Kidney epithelial cell (primary cell): ENCODE results near the gene DYNLT2. TPM values are rescaled to one million over a fixed set of nuclear protein-coding genes. Genes with fewer than 3 reads are reported as not detected.
A peak's percentile ranks its signal among the peaks of the same experiment; 100 is the strongest.

Source experiments
- DNase-seq: peaks from one replicate; pipeline ENCODE4 v3.0.0-alpha.2; 2010; ENCODE audit warnings: low read depth
- H3K27me3 ChIP-seq: 2 replicates; pipeline ENCODE4 v1.6.0; 2011; ENCODE audit warnings: low read length; ENCODE audit not compliant: control insufficient read depth, insufficient read depth
- H3K36me3 ChIP-seq: 2 replicates; pipeline ENCODE4 v1.5.1; 2011; ENCODE audit warnings: low read length; ENCODE audit not compliant: control insufficient read depth, insufficient read depth
- H3K4me3 ChIP-seq: 2 replicates; pipeline ENCODE4 v1.5.1; 2011; ENCODE audit warnings: low read depth, mild to moderate bottlenecking, control low read depth, low read length
- total RNA-seq: library from RNA; depleted of rRNA; stranded (reverse); fragments of >200 nt; gene quantifications from 2 replicates; pipeline ENCODE4 v1.2.3, GENCODE V29; 2015
- TF ChIP-seq, protein P1 (sequence below): IDR thresholded peaks from 2 replicates; pipeline ENCODE4 v1.5.1; 2011; ENCODE audit warnings: mild to moderate bottlenecking, moderate library complexity, low read length, control low read depth, inconsistent platforms; ENCODE audit not compliant: insufficient read depth, poor library complexity, severe bottlenecking

Gene DYNLT2
- total RNA-seq, 1 donor from 2014 or later = 1.3 TPM

GRCh38 chr6:169707772-169708171, 43.6 kb downstream of the DYNLT2 start:
- Histone ChIP-seq H3K27me3 (no peaks in the 10 kb centered on the region), H3K36me3 (peaks cover 1% of the 10 kb centered on the region), H3K4me3 (no peak overlapping the region)
- TF ChIP-seq, protein P1, sequence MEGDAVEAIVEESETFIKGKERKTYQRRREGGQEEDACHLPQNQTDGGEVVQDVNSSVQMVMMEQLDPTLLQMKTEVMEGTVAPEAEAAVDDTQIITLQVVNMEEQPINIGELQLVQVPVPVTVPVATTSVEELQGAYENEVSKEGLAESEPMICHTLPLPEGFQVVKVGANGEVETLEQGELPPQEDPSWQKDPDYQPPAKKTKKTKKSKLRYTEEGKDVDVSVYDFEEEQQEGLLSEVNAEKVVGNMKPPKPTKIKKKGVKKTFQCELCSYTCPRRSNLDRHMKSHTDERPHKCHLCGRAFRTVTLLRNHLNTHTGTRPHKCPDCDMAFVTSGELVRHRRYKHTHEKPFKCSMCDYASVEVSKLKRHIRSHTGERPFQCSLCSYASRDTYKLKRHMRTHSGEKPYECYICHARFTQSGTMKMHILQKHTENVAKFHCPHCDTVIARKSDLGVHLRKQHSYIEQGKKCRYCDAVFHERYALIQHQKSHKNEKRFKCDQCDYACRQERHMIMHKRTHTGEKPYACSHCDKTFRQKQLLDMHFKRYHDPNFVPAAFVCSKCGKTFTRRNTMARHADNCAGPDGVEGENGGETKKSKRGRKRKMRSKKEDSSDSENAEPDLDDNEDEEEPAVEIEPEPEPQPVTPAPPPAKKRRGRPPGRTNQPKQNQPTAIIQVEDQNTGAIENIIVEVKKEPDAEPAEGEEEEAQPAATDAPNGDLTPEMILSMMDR = no peak
- no peak for DNase-seq

DNA sequence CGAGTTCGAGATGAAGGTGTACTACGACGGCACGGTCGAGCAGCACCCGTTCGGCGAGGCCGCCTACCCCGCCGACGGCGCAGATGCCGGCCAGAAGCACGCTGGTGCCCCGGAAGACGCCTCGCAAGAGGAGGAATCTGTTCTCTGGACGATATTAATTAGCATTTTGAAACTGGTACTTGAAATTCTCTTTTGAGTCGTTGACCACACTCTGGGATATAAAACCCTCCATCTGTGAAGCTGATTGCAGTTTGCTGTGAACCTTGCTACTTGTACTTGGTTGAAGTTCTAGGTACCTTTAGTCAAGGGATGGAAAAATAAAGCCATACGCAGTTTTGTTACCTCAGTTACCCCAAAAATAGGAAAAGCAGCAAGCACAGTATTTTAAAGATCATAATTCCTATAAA, 48.5 kb downstream of the DYNLT2 start:
- no peak for DNase-seq
- H3K36me3 ChIP-seq = peaks cover 1% of the 10 kb centered on the region
- no peaks in the 10 kb centered on the region for H3K27me3 ChIP-seq
- peak overlapping the region; percentile 85 for H3K4me3 ChIP-seq
- TF ChIP-seq, protein P1 = no peak

DNA sequence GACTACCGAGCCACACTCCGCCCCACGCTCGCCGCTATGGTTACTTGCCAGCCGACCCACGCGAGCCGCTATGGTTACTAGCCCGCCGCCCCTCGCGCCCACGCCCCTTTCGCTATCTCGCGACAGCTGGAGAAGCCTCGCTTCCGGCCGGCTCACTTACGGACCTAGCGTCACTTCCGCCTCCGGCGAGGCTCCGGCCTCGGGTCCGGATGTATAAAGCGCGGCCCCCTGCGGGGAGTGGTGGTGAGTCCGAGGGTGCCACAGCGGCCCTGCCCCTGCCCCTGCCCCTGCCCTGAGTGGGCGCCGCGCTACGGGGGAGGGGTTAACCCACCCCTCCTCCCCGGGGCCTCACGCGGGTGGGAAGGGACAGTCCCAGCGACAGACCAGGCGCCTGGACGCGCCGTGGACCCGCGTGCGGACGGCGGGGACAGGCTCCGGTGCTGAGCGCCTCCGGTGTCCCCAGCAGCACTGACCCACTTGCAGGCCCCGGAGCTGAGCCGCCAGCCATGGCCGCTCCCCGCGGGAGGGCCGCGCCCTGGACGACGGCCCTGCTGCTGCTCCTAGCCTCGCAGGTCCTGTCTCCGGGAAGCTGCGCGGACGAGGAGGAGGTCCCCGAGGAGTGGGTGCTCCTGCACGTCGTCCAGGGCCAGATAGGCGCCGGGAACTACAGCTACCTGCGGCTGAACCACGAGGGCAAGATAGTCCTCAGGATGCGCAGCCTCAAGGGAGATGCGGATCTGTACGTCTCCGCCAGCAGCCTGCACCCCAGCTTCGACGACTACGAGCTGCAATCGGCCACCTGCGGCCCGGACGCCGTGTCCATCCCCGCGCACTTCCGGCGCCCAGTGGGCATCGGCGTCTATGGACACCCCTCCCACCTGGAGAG, 49.2 kb downstream of the DYNLT2 start, which contains the start of the genes C6orf120 and WDR27:
C6orf120 (plus strand) TSS at position 173 of the 886 bp plus-strand sequence; CDS start at position 507, 334 bp downstream.
WDR27 (minus strand) TSS at position 76 of the 886 bp plus-strand sequence. CDS start 13,024 bp downstream, outside the sequence.
- DNase-seq = peak; percentile 76
- peak within 1 kb of the TSS; percentile 85 for H3K4me3 ChIP-seq
- TF ChIP-seq, protein P1 = no peak
- peaks cover 1% of the 10 kb centered on the region for H3K36me3 ChIP-seq
- H3K27me3 ChIP-seq = no peaks in the 10 kb centered on the region

GRCh38 chr6:169701311-169701953, 49.9 kb downstream of the DYNLT2 start:
- DNase-seq = no peak
- H3K4me3 ChIP-seq = peak overlapping the region; percentile 85

DNA sequence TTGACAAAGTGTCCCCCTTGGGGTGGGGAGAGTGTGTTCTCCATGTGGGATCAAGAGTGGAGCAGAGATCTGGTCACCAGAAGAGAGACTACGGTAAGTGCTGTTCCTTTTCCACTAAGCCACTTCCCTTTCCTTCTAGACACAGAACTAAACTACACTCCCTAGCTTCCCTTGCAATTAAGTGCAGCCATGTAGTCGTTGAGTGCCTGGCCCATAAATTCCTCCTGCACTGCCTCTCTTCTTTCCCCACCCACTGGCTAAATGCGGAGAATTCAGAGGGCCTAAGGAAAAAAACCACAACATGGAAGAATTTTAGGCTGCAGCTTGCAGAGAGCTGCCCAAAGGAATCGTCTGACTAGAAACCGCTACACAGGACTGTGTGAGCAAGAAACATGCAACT, 51.1 kb downstream of the DYNLT2 start:
- TF ChIP-seq, protein P1 = no peak

More at GRCh38 chr6:169701311-169701953, 49.9 kb downstream of the DYNLT2 start:
- Histone ChIP-seq H3K27me3 (no peaks in the 10 kb centered on the region), H3K36me3 (peaks cover 1% of the 10 kb centered on the region)
- TF ChIP-seq, protein P1 = no peak

More for the DNA sequence above, 51.1 kb downstream of the DYNLT2 start:
- H3K4me3 ChIP-seq = no peak overlapping the region
- no peaks in the 10 kb centered on the region for H3K27me3 ChIP-seq
- peaks cover 1% of the 10 kb centered on the region for H3K36me3 ChIP-seq
- DNase-seq = no peak
